GM23338 (cell line): ENCODE results near the gene BATF3.

Source experiments
- CREB1 ChIP-seq: fragments of 250-450 bp; sonication (Bioruptor Pico); IDR thresholded peaks from 2 replicates; pipeline ENCODE4 v1.5.0; 2020; ENCODE audit warnings: low read depth, mild to moderate bottlenecking, moderate library complexity
- CTCF ChIP-seq, 2 experiments: fragments of 200-600 bp in 1 of 2; sonication (generic) in 1 of 2; conservative IDR thresholded peaks; 2 replicates each; pipeline versions ENCODE4 v1.5.1 to v1.6.1; 2016 to 2017; ENCODE audit warnings: antibody characterized with exemption in 2 of 2, low read depth in 2 of 2, mild to moderate bottlenecking in 2 of 2, moderate library complexity in 1 of 2
- ETS1 ChIP-seq: IDR thresholded peaks from 2 replicates; pipeline ENCODE4 v1.6.1; 2016; ENCODE audit warnings: antibody characterized with exemption
- EZH2 ChIP-seq: fragments of 200-600 bp; sonication (generic); IDR thresholded peaks from one replicate; pipeline ENCODE4 v1.8.0; 2017; ENCODE audit warnings: antibody characterized with exemption, mild to moderate bottlenecking, low read depth; ENCODE audit not compliant: unreplicated experiment
- EZH2phosphoT487 ChIP-seq: fragments of 200-600 bp; sonication (generic); IDR thresholded peaks from one replicate; pipeline ENCODE4 v1.8.1; 2018; ENCODE audit warnings: antibody characterized with exemption; ENCODE audit not compliant: unreplicated experiment
- JUNB ChIP-seq: IDR thresholded peaks from one replicate; pipeline ENCODE4 v1.6.1; 2016; ENCODE audit warnings: antibody characterized with exemption; ENCODE audit not compliant: unreplicated experiment
- POLR2AphosphoS5 ChIP-seq: IDR thresholded peaks from 2 replicates; pipeline ENCODE4 v1.6.1; 2016; ENCODE audit warnings: antibody characterized with exemption, low read depth
- REST ChIP-seq: IDR thresholded peaks from one replicate; pipeline ENCODE4 v1.6.1; 2018; ENCODE audit warnings: antibody characterized with exemption; ENCODE audit not compliant: unreplicated experiment
- STAT1 ChIP-seq: IDR thresholded peaks from one replicate; pipeline ENCODE4 v1.6.1; 2016; ENCODE audit warnings: antibody characterized with exemption; ENCODE audit not compliant: unreplicated experiment
- ZNF331 ChIP-seq: fragments of 250-450 bp; sonication (Bioruptor Pico); IDR thresholded peaks from 2 replicates; pipeline ENCODE4 v1.5.0; 2020; ENCODE audit warnings: low read depth, mild to moderate bottlenecking, moderate library complexity
- ZNF462 ChIP-seq: fragments of 250-450 bp; sonication (Bioruptor Pico); IDR thresholded peaks from 2 replicates; pipeline ENCODE4 v1.5.0; 2020; ENCODE audit warnings: mild to moderate bottlenecking, moderate library complexity

- TF ChIP-seq POLR2AphosphoS5 = no peak
- no peak for TF ChIP-seq CTCF (conservative IDR thresholded peaks at IDR 0.05; ENCODE audit: low read depth in 2 of 2)
- no peak for TF ChIP-seq ETS1
- no peak for TF ChIP-seq EZH2phosphoT487
- no peak for TF ChIP-seq REST
- no peak for TF ChIP-seq JUNB
- TF ChIP-seq EZH2 = no peak
- no peak for TF ChIP-seq ZNF331 (CRISPR knock-in tag)
- no peak for TF ChIP-seq CREB1 (CRISPR knock-in tag)
- TF ChIP-seq STAT1 = no peak
- no peak for TF ChIP-seq ZNF462 (CRISPR knock-in tag)
Observed at GRCh38 chr1:212727386-212728181, 27.9 kb upstream of the BATF3 start.
